Measurements from ENCODE around the gene LLCFC1. TPM values are rescaled to one million over a fixed set of nuclear protein-coding genes. Genes with fewer than 3 reads are reported as not detected.

LLCFC1 gene
- total and polyA plus RNA-seq, 2 of the 8 experiments (the other 6 are each of a cell fraction or from before 2014, with no cell fraction given) = not detected

DNA sequence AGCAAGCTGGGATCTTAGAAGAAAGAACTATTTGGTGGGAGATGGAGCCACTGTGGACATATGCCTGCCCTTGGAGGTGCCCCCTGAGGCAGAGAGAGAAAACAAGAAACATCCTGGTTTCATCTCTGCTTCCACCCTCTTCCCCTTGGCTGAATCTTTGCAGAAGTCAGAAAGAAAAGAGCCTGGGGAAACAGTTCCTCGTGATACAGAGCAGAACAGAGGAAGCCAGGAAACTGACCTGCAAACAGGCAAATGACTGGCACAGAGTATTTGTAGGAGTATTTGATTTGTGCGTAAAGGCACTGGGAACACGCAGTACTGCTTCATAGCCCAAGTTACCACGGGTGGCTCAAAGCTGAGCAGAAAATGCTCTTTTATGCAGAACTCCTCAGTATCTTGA lies 29.9 kb downstream of the LLCFC1 start:
- Histone ChIP-seq H3K27me3 (replicated peaks in 1 of 4; ENCODE audit: control insufficient read depth in 3 of 4, extremely low read depth in 1 of 4, insufficient read depth in 3 of 4, low read length in 3 of 4) (no peaks in the 10 kb centered on the region), H3K4me1 (replicated peaks in 1 of 4; ENCODE audit: control insufficient read depth in 3 of 4, insufficient read depth in 4 of 4, low read length in 3 of 4) (no peaks in the 10 kb centered on the region), H3K4ac (replicated peaks; ENCODE audit: insufficient read length, low read depth, low read length) (no peak overlapping the region), H3K18ac (ENCODE audit: extremely low read depth, low read length) (no peak overlapping the region), H3K4me3 (ENCODE audit: extremely low read depth in 1 of 4, insufficient read depth in 2 of 4, low read depth in 3 of 4, low read length in 4 of 4) (no peak overlapping the region), H2BK20ac (ENCODE audit: low read length) (no peak overlapping the region), H4K8ac (ENCODE audit: extremely low read depth, insufficient read depth, low read length) (no peak overlapping the region), H2AFZ (ENCODE audit: low read length) (no peak overlapping the region), H3K79me1 (ENCODE audit: low read depth, low read length) (no peaks in the 10 kb centered on the region), H2BK12ac (ENCODE audit: low read depth, low read length) (no peak overlapping the region), H3K27ac (ENCODE audit: low read depth, low read length) (no peak overlapping the region), H3K14ac (ENCODE audit: insufficient read length) (no peak overlapping the region), H3K9ac (replicated peaks in 1 of 4; ENCODE audit: extremely low read depth in 1 of 4, low read depth in 3 of 4, low read length in 3 of 4) (no peak overlapping the region), H3K23me2 (ENCODE audit: low read depth, low read length) (no peaks in the 10 kb centered on the region), H3K4me2 (ENCODE audit: insufficient read depth in 1 of 2, low read depth in 2 of 2, low read length in 2 of 2) (no peak overlapping the region), H2BK15ac (ENCODE audit: low read length) (no peak overlapping the region), H3K23ac (ENCODE audit: insufficient read length) (no peak overlapping the region), H3K36me3 (ENCODE audit: control insufficient read depth in 2 of 4, insufficient read depth in 4 of 4, low read length in 3 of 4) (no peaks in the 10 kb centered on the region), H2AK5ac (ENCODE audit: low read depth, low read length) (no peak overlapping the region), H4K20me1 (replicated peaks in 1 of 2; ENCODE audit: control insufficient read depth in 1 of 2, insufficient read depth in 2 of 2, low read length in 2 of 2) (no peaks in the 10 kb centered on the region), H3K56ac (replicated peaks; ENCODE audit: insufficient read length, low read depth, low read length) (no peak overlapping the region), H4K5ac (ENCODE audit: insufficient read length, low read depth, low read length) (no peak overlapping the region), H2BK5ac (ENCODE audit: low read depth, low read length) (no peak overlapping the region), H3K9me3 (ENCODE audit: insufficient read depth in 2 of 2, low read depth in 1 of 2, low read length in 1 of 2) (no peaks in the 10 kb centered on the region; a peak in 1 of 4 replicates), H3K79me2 (ENCODE audit: control insufficient read depth in 1 of 2, insufficient read depth in 2 of 2, low read length in 2 of 2) (no peaks in the 10 kb centered on the region), H4K91ac (replicated peaks; ENCODE audit: insufficient read length, low read length) (no peak overlapping the region), H2BK120ac (replicated peaks; ENCODE audit: low read depth, low read length) (no peak overlapping the region)
- DNase-seq (ENCODE audit: low read depth in 1 of 2, low spot score in 2 of 2) (no peak), FAIRE-seq (no peak)
- 96% methylated on average over 4 of the region's 4 CpGs; no CpG with 5 or more reads in 1 of the 2 experiments for WGBS, 2 experiments (ENCODE audit: extremely low coverage in 1 of 2, insufficient coverage in 1 of 2, insufficient read length in 1 of 2, insufficient replicate concordance in 2 of 2, low coverage in 1 of 2, low lambda C conversion rate in 2 of 2, missing lambda C conversion rate in 1 of 2)
- no peak for TF ChIP-seq SRF (IDR thresholded peaks at IDR 0.05; ENCODE audit: low read depth, low read length)
- TF ChIP-seq GABPA (IDR thresholded peaks at IDR 0.05; ENCODE audit: borderline replicate concordance, insufficient read depth, low read length) = no peak
- no peak for TF ChIP-seq ASH2L (IDR thresholded peaks at IDR 0.05; ENCODE audit: low read length)
- TF ChIP-seq CHD2 (IDR thresholded peaks at IDR 0.05; ENCODE audit: low read length) = no peak
- no peak for TF ChIP-seq POU5F1 (IDR thresholded peaks at IDR 0.05; ENCODE audit: low read depth, low read length)
- no peak for TF ChIP-seq SUZ12 (IDR thresholded peaks at IDR 0.05; ENCODE audit: low read length)
- TF ChIP-seq, protein P1, sequence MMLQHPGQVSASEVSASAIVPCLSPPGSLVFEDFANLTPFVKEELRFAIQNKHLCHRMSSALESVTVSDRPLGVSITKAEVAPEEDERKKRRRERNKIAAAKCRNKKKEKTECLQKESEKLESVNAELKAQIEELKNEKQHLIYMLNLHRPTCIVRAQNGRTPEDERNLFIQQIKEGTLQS (IDR thresholded peaks at IDR 0.05; ENCODE audit: insufficient read depth, low read depth, low read length) = no peak
- no peak for TF ChIP-seq ZNF274 (IDR thresholded peaks at IDR 0.05; ENCODE audit: borderline replicate concordance, extremely low read depth, low read length)
- no peak for TF ChIP-seq POLR2A (IDR thresholded peaks at IDR 0.05; ENCODE audit: control extremely low read depth in 1 of 2, low read depth in 2 of 2, low read length in 2 of 2)
- no peak for TF ChIP-seq SP2 (IDR thresholded peaks at IDR 0.05; ENCODE audit: low read length)
- no peak for TF ChIP-seq TAF1 (IDR thresholded peaks at IDR 0.05; ENCODE audit: low read depth, low read length)
- no peak for TF ChIP-seq MAX (IDR thresholded peaks at IDR 0.05)
- no peak for TF ChIP-seq CBX8 (IDR thresholded peaks at IDR 0.05; ENCODE audit: borderline replicate concordance, low read depth, low read length)
- no peak for TF ChIP-seq E2F6 (IDR thresholded peaks at IDR 0.05)
- no peak for TF ChIP-seq RFX5 (IDR thresholded peaks at IDR 0.05; ENCODE audit: borderline replicate concordance, low read depth, low read length)
- POLR2A ChIA-PET (ENCODE audit: partially characterized antibody) = no interaction called here
- CTCF ChIA-PET (ENCODE audit: partially characterized antibody) = interaction anchor here (0.9 to 2.5 kb wide), 4 partner anchors 32 to 246 kb away, joined by 3 to 9 read pairs (median 4); no protein-coding TSS in a partner anchor
